HEK293T (cell line): ENCODE results near the gene PLEKHA6.

Source experiments
- CTCF ChIA-PET: fragments of 350-600 bp; formaldehyde crosslinking; extraction: SDS; loops from one replicate; lab custom pipeline; 2021; ENCODE audit warnings: antibody characterized with exemption, inconsistent platforms; lab: Yijun Ruan, JAX
- POLR2A ChIA-PET: fragments of 350-600 bp; formaldehyde crosslinking; extraction: SDS; loops from one replicate; lab custom pipeline; 2020; ENCODE audit warnings: antibody characterized with exemption, inconsistent platforms; lab: Yijun Ruan, JAX
- DNase-seq: peaks from one replicate; pipeline ENCODE4 v3.0.0; 2012; ENCODE audit warnings: mixed read lengths; ENCODE audit errors: extremely low spot score
- ARNT ChIP-seq: fragments of 450-650 bp; IDR thresholded peaks from 2 replicates; pipeline ENCODE4 v1.6.1; 2017; ENCODE audit warnings: mild to moderate bottlenecking
- BHLHE40 ChIP-seq: fragments of 450-650 bp; IDR thresholded peaks from 2 replicates; pipeline ENCODE4 v1.6.1; 2016; ENCODE audit warnings: mild to moderate bottlenecking, moderate library complexity, borderline replicate concordance
- CTBP1 ChIP-seq: fragments of 450-650 bp; IDR thresholded peaks from 2 replicates; pipeline ENCODE4 v1.6.1; 2016; ENCODE audit warnings: borderline replicate concordance
- ELF4 ChIP-seq: fragments of 450-650 bp; IDR thresholded peaks from 2 replicates; pipeline ENCODE4 v1.6.1; 2017; ENCODE audit warnings: antibody characterized with exemption
- FOXA1 ChIP-seq: fragments of 450-650 bp; IDR thresholded peaks from 2 replicates; pipeline ENCODE4 v1.6.1; 2016; ENCODE audit warnings: mild to moderate bottlenecking
- FOXK2 ChIP-seq: fragments of 450-650 bp; IDR thresholded peaks from 2 replicates; pipeline ENCODE4 v1.6.1; 2016; ENCODE audit warnings: mild to moderate bottlenecking
- FOXM1 ChIP-seq: fragments of 450-650 bp; IDR thresholded peaks from 2 replicates; pipeline ENCODE4 v1.6.1; 2017; ENCODE audit warnings: mild to moderate bottlenecking, borderline replicate concordance
- HDGF ChIP-seq: fragments of 450-650 bp; IDR thresholded peaks from 2 replicates; pipeline ENCODE4 v1.6.1; 2017; ENCODE audit warnings: antibody characterized with exemption, borderline replicate concordance
- L3MBTL2 ChIP-seq: fragments of 450-650 bp; conservative IDR thresholded peaks from 2 replicates; pipeline ENCODE4 v1.6.1; 2016; ENCODE audit warnings: mild to moderate bottlenecking
- LEF1 ChIP-seq: fragments of 450-650 bp; IDR thresholded peaks from 2 replicates; pipeline ENCODE4 v1.6.1; 2017; ENCODE audit warnings: mild to moderate bottlenecking, borderline replicate concordance
- NFRKB ChIP-seq: fragments of 450-650 bp; IDR thresholded peaks from 2 replicates; pipeline ENCODE4 v1.6.1; 2016; ENCODE audit warnings: mild to moderate bottlenecking, moderate library complexity
- SP1 ChIP-seq: fragments of 450-650 bp; IDR thresholded peaks from 2 replicates; pipeline ENCODE4 v1.6.1; 2017
- SUZ12 ChIP-seq: fragments of 450-650 bp; IDR thresholded peaks from 2 replicates; pipeline ENCODE4 v1.6.1; 2016; ENCODE audit warnings: mild to moderate bottlenecking
- TARDBP ChIP-seq: fragments of 450-650 bp; IDR thresholded peaks from 2 replicates; pipeline ENCODE4 v1.6.1; 2016
- ZNF384 ChIP-seq: fragments of 450-650 bp; IDR thresholded peaks from 2 replicates; pipeline ENCODE4 v1.6.1; 2016
- TF ChIP-seq, protein P1 (sequence below): fragments of 450-650 bp; IDR thresholded peaks from 2 replicates; pipeline ENCODE4 v1.6.1; 2016

The PLEKHA6 gene

DNA sequence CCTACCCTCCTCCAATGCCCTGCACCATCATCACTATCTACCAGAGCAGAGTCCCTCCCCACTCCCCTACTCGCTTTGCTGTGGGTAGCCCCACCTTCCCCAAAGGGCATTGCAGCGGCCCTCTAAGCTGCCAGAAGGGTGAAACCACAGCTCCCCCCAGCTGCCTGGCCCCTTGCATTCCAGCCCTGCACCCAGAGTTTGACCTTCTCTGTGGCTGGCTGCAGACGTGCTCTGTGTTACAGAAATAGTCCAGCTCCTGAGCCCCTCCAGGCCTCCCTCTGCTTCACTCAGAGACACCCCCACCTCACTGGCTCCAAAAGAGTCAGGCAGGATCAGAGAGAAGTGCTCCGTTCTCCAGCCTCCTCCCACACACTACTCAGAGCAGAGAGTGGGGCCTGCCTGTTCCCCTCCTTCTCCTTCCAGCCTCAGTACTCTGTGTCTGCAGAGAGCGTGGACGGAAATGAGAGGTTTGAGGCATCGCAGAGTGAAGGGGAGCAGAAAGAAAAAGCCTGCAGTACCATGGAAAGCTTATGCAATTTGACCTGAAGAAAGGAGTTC, 63.2 kb downstream of the PLEKHA6 start:
- ChIA-PET CTCF (interaction anchor here (0.5 kb wide), 1 partner anchor 63 kb away, joined by 3 read pairs; the partner anchor contains the start of gene PLEKHA6), POLR2A (no interaction called here)
- DNase-seq: no peak
- TF ChIP-seq BHLHE40: no peak
- TF ChIP-seq, protein P1, sequence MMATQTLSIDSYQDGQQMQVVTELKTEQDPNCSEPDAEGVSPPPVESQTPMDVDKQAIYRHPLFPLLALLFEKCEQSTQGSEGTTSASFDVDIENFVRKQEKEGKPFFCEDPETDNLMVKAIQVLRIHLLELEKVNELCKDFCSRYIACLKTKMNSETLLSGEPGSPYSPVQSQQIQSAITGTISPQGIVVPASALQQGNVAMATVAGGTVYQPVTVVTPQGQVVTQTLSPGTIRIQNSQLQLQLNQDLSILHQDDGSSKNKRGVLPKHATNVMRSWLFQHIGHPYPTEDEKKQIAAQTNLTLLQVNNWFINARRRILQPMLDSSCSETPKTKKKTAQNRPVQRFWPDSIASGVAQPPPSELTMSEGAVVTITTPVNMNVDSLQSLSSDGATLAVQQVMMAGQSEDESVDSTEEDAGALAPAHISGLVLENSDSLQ: no peak

DNA sequence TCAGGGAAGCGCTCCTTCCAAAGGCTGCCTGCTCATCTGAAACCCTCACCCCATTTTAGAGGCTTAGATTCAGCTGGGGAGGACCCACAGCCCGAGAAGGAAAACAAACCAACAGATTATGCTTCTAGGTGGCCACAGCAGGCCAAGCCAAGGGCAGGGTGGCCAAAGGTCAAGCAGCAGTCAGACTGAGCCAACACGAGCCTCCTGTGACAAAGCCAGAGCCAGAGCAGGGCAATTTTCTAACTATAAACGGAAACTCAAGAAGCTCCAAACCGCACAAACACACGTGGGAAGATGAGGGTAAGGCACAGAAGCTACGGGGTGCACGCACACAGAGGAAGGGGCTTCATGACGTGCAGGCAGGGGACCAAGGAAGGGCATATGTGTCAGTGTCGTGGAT, 64.1 kb downstream of the PLEKHA6 start:
- POLR2A ChIA-PET: no interaction called here
- no peak for DNase-seq
- CTCF ChIA-PET: no interaction called here
- TF ChIP-seq ARNT: no peak

DNA sequence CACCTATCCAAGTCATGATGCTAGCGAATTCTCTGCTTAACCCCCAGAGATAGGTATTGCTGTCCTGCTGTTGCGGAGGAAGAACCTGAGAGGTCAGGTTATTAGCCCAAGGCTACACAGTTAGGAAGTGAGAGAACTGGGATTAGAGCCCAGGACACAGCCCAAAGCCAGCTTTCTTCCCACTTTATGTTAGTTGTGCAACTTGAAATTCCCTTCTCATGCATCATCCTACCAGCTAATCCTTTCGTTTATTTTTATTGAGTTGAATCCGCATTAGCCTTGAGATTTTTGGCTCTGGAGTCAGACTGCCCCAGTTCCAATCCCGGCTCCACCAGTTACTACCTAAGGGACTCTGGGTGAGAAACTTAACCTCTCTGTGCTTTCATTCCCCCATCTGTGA, 65.4 kb downstream of the PLEKHA6 start:
- no peak for DNase-seq
- TF ChIP-seq CTBP1 (no peak), FOXA1 (no peak), ELF4 (no peak), TARDBP (no peak), NFRKB (no peak), SP1 (no peak), LEF1 (no peak), BHLHE40 (no peak), ARNT (no peak), ZNF384 (no peak)
- CTCF ChIA-PET: no interaction called here
- POLR2A ChIA-PET: no interaction called here

DNA sequence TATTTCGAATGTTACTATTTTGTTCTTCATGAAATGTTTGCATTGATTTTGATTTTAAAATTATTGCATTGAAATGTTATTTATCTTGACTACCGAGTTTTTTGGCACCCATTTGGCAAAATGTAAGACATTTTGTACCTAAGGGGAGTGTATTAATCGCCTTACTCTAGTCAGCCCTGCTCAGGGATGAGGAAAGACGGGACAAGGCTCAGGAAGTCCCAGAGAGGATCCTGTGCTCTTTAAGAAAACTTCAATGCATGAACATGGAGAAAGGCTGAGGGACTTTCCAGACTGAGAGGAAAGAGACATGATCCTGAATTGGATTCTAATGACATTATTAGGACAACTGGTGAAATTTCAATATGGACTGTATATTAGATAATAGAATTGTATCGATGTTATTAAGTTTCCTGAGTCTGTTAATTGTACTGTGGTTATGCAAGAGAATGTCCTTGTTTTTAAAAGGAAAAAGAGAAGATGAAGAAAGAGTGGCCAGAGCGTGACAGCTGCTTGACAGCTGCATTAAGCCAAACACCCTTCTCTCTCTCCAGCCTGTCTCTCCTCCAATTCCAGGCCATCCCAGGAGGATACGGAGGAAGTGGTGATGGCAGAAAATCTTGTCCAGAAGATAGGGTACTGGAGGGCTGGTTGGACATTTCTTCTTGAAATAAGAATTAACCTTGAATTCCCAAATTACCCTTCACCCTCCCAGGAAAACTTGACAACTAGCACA, 66.0 kb downstream of the PLEKHA6 start:
- TF ChIP-seq SP1: no peak
- no peak for TF ChIP-seq NFRKB
- TF ChIP-seq CTBP1: no peak
- TF ChIP-seq TARDBP: no peak
- ChIA-PET CTCF (no interaction called here), POLR2A (no interaction called here)
- DNase-seq: no peak

DNA sequence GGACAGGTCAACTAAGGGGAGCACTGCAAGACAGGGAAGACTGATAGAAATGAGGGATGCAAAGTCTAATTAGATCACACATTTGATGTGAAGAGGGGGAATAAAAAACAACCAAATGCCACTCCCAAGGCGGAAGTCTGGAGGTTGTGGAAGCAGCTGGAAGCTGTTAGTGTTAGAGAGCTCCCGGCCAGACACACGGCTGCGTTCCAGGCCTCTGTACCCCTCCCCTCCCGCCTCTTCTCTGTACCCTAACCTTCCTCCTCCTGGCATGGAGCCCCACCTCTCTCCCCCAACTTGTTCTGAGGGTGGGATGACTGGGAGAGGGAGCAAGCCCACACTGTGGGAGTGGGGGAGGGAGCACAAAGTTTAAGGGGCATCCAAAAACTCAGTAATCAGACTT, 67.0 kb downstream of the PLEKHA6 start:
- no peak for TF ChIP-seq TARDBP
- TF ChIP-seq LEF1: no peak
- TF ChIP-seq ELF4: no peak
- no peak for TF ChIP-seq FOXM1
- TF ChIP-seq ARNT: no peak
- TF ChIP-seq SUZ12: no peak
- TF ChIP-seq NFRKB: no peak
- no peak for TF ChIP-seq L3MBTL2
- no peak for TF ChIP-seq BHLHE40
- TF ChIP-seq, protein P1: no peak
- no peak for TF ChIP-seq FOXK2
- no peak for TF ChIP-seq ZNF384
- no peak for TF ChIP-seq CTBP1
- TF ChIP-seq SP1: no peak
- TF ChIP-seq HDGF: no peak
- no peak for TF ChIP-seq FOXA1
- no peak for DNase-seq
- POLR2A ChIA-PET: no interaction called here
- CTCF ChIA-PET: no interaction called here

DNA sequence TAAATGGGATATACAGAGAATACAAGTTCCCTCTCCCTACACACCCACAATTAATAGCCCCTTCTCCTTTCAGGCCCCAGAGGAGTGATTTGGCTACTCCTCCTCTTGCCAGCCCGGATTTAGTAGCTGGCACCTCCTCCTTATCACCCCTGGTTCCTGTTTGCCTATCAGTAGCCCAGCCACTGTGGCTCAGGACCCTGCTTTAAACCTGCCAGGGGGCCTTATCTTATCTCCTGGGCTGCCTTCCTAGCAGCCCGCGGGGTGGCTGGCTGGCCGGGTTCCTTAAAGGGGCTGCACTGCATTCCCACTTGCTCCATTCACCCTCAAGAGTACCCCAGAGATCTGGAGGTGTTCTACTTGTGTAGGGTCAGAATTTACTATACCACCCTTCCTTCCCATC, 70.4 kb downstream of the PLEKHA6 start:
- TF ChIP-seq, protein P1: no peak
- TF ChIP-seq SUZ12: no peak
- no peak for TF ChIP-seq FOXK2
- ChIA-PET CTCF (interaction anchor here (1.5 kb wide), 1 partner anchor 127 kb away, joined by 4 read pairs; no protein-coding TSS in a partner anchor), POLR2A (no interaction called here)
- no peak for DNase-seq

DNA sequence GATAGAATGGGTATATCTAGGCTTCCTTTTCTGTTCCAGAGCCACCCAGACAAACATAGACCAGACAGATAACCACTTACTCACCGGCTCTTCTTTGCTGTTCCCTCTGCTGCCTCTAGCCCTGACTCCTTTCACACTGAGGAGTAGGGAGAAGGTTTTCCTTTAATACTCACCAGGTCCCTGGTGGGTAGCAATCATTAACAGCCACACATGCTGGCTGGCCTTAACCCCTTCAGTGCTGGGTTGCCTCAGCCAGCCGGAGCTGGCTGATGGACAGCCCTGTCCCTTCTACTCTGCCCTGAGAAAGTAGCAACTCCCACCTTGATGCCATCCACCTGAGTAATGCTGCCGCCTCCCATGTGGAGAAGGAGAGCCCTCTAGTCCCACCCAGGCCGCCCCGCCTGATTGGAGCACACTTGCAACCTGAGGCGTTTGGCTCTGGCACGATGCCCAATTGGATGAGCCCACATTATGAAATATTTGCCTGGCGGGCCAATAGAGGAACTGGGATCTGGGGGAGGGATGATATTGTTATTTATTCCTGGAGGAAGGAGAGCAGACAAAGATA, 71.6 kb downstream of the PLEKHA6 start:
- ChIA-PET POLR2A (no interaction called here), CTCF (no interaction called here)
- TF ChIP-seq, protein P1: peak; percentile 88
- TF ChIP-seq TARDBP: no peak
- peak; percentile 37 for DNase-seq
